GM23338 (cell line): ENCODE measurements around the gene CLCN6. TPM values are rescaled to one million over a fixed set of nuclear protein-coding genes. Genes with fewer than 3 reads are reported as not detected.

Experiments
- ATAC-seq: fragments of 200-7000 bp; cut with Tn5 transposase; 3 replicates; pipeline ENCODE4 v1.9.1; 2020
- DNase-seq: peaks from one replicate; pipeline ENCODE4 v3.0.0-alpha.2; 2015; ENCODE audit warnings: low spot score
- H2AFZ ChIP-seq: fragments of 200-600 bp; sonication (generic); 2 replicates; pipeline ENCODE4 v1.8.0; 2016; ENCODE audit warnings: antibody characterized with exemption, mild to moderate bottlenecking, moderate library complexity
- H3F3A ChIP-seq: fragments of 200-600 bp; sonication (generic); replicated peaks from 2 replicates; pipeline ENCODE4 v1.8.0; 2017; ENCODE audit warnings: antibody characterized with exemption, mixed run types, low read depth
- H3K27ac ChIP-seq: fragments of 200-600 bp; sonication (generic); 2 replicates; pipeline ENCODE4 v1.6.1; 2016; ENCODE audit warnings: low read depth
- H3K27me3 ChIP-seq: fragments of 200-600 bp; sonication (generic); 2 replicates; pipeline ENCODE4 v1.8.0; 2016; ENCODE audit warnings: mild to moderate bottlenecking, mixed run types, moderate library complexity; ENCODE audit not compliant: insufficient read depth
- H3K36me3 ChIP-seq: fragments of 200-600 bp; sonication (generic); 2 replicates; pipeline ENCODE4 v1.8.0; 2016; ENCODE audit warnings: mild to moderate bottlenecking; ENCODE audit not compliant: insufficient read depth
- H3K4me1 ChIP-seq: fragments of 200-600 bp; sonication (generic); 2 replicates; pipeline ENCODE4 v1.8.0; 2016; ENCODE audit warnings: mild to moderate bottlenecking, moderate library complexity; ENCODE audit not compliant: insufficient read depth
- H3K4me2 ChIP-seq: fragments of 200-600 bp; sonication (generic); 2 replicates; pipeline ENCODE4 v1.7.1; 2017; ENCODE audit warnings: mixed run types
- H3K4me3 ChIP-seq: fragments of 200-600 bp; sonication (generic); 2 replicates; pipeline ENCODE4 v1.6.1; 2016; ENCODE audit warnings: mixed run types
- H3K79me2 ChIP-seq: fragments of 200-600 bp; sonication (generic); replicated peaks from 2 replicates; pipeline ENCODE4 v1.8.0; 2017; ENCODE audit warnings: mild to moderate bottlenecking; ENCODE audit not compliant: insufficient read depth
- H3K9me2 ChIP-seq: fragments of 200-600 bp; sonication (generic); 2 replicates; pipeline ENCODE4 v1.8.0; 2017; ENCODE audit not compliant: insufficient read depth
- H4K20me1 ChIP-seq: fragments of 200-600 bp; sonication (generic); replicated peaks from 2 replicates; pipeline ENCODE4 v1.8.0; 2017; ENCODE audit warnings: mild to moderate bottlenecking; ENCODE audit not compliant: insufficient read depth
- H3K27ac Mint-ChIP-seq: 2 replicates; pipeline ENCODE4 v1.8.0; 2020; ENCODE audit warnings: inconsistent platforms, mild to moderate bottlenecking, moderate library complexity, mixed read lengths
- H3K27me3 Mint-ChIP-seq: 3 replicates; pipeline ENCODE4 v1.8.0; 2022; ENCODE audit warnings: low read depth, mild to moderate bottlenecking, moderate library complexity, mixed read lengths, inconsistent platforms; ENCODE audit not compliant: insufficient read depth, poor library complexity
- H3K36me3 Mint-ChIP-seq: 3 replicates; pipeline ENCODE4 v1.8.0; 2021; ENCODE audit warnings: low read depth, mild to moderate bottlenecking, inconsistent platforms, moderate library complexity, mixed read lengths
- H3K4me1 Mint-ChIP-seq: 3 replicates; pipeline ENCODE4 v1.8.0; 2020; ENCODE audit warnings: mild to moderate bottlenecking, inconsistent platforms, mixed read lengths
- H3K4me3 Mint-ChIP-seq: 3 replicates; pipeline ENCODE4 v1.8.0; 2021; ENCODE audit warnings: moderate library complexity, mild to moderate bottlenecking, inconsistent platforms, mixed read lengths
- H3K9me3 Mint-ChIP-seq: 3 replicates; pipeline ENCODE4 v1.8.0; 2020; ENCODE audit warnings: moderate library complexity, mild to moderate bottlenecking, inconsistent platforms, mixed read lengths
- EZH2 ChIP-seq: fragments of 200-600 bp; sonication (generic); IDR thresholded peaks from one replicate; pipeline ENCODE4 v1.8.0; 2017; ENCODE audit warnings: antibody characterized with exemption, mild to moderate bottlenecking, low read depth; ENCODE audit not compliant: unreplicated experiment
- EZH2phosphoT487 ChIP-seq: fragments of 200-600 bp; sonication (generic); IDR thresholded peaks from one replicate; pipeline ENCODE4 v1.8.1; 2018; ENCODE audit warnings: antibody characterized with exemption; ENCODE audit not compliant: unreplicated experiment
- ZNF114 ChIP-seq: fragments of 250-450 bp; sonication (Bioruptor Pico); IDR thresholded peaks from 2 replicates; pipeline ENCODE4 v1.5.0; 2020; ENCODE audit warnings: mild to moderate bottlenecking, moderate library complexity
- polyA plus RNA-seq: library from polyadenylated mRNA; unstranded; fragments of >200 nt; fragmentation: Nextera tagmentation; extraction: Ambion mirVana; gene quantifications from 2 replicates; pipeline ENCODE4 v1.2.1, GENCODE V29; 2016
- total RNA-seq: library from RNA; depleted of rRNA; stranded (reverse); fragments of >200 nt; shearing (Covaris generic); gene quantifications from 2 replicates; pipeline ENCODE4 v1.2.3, GENCODE V29; 2014
- TF ChIP-seq, protein P1 (sequence below): fragments of 250-450 bp; sonication (Bioruptor Pico); IDR thresholded peaks from 2 replicates; pipeline ENCODE4 v1.5.0; 2020; ENCODE audit warnings: mild to moderate bottlenecking, moderate library complexity
- TF ChIP-seq, protein P2 (sequence below): IDR thresholded peaks from one replicate; pipeline ENCODE4 v1.6.1; 2018; ENCODE audit warnings: antibody characterized with exemption; ENCODE audit not compliant: unreplicated experiment

Gene CLCN6
- total and polyA plus RNA-seq, 2 experiments from 2014 or later, result 16.0 to 22.6 TPM

DNA sequence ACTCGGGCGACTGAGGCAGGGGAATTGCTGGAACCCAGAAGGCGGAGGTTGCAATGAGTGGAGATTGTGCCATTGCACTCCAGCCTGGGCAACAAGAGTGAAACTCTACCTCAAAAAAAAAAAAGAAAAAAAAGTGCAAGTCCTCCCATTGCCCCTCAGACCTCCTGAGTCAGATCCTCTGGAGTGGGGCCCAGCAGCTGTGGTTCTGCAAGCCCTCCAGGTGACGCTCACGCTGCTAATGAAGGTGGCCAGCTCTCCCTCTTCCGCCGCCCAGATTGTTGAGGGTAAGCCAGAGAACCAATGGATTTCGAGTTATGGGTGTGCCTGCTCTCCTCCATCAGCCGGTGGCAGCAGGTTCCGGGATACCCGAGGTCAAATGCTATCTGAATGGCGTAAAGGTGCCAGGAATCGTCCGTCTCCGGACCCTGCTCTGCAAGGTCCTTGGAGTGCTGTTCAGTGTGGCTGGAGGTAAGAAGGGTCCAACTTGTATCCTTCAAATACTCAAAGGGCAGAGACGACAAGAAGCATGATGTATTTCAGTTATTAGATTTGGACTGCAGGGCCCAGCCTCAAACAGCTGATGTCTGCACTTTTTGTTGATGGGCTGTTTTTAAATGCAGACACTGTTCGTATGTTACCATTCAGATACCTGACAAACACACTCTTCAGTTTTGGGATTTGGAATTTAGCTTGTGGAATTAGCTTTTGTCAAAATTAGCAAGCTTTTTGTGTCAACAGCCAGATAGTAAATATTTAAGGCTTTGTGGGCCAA is 17.6 kb downstream of the CLCN6 start (continued):
- TF ChIP-seq, protein P1, sequence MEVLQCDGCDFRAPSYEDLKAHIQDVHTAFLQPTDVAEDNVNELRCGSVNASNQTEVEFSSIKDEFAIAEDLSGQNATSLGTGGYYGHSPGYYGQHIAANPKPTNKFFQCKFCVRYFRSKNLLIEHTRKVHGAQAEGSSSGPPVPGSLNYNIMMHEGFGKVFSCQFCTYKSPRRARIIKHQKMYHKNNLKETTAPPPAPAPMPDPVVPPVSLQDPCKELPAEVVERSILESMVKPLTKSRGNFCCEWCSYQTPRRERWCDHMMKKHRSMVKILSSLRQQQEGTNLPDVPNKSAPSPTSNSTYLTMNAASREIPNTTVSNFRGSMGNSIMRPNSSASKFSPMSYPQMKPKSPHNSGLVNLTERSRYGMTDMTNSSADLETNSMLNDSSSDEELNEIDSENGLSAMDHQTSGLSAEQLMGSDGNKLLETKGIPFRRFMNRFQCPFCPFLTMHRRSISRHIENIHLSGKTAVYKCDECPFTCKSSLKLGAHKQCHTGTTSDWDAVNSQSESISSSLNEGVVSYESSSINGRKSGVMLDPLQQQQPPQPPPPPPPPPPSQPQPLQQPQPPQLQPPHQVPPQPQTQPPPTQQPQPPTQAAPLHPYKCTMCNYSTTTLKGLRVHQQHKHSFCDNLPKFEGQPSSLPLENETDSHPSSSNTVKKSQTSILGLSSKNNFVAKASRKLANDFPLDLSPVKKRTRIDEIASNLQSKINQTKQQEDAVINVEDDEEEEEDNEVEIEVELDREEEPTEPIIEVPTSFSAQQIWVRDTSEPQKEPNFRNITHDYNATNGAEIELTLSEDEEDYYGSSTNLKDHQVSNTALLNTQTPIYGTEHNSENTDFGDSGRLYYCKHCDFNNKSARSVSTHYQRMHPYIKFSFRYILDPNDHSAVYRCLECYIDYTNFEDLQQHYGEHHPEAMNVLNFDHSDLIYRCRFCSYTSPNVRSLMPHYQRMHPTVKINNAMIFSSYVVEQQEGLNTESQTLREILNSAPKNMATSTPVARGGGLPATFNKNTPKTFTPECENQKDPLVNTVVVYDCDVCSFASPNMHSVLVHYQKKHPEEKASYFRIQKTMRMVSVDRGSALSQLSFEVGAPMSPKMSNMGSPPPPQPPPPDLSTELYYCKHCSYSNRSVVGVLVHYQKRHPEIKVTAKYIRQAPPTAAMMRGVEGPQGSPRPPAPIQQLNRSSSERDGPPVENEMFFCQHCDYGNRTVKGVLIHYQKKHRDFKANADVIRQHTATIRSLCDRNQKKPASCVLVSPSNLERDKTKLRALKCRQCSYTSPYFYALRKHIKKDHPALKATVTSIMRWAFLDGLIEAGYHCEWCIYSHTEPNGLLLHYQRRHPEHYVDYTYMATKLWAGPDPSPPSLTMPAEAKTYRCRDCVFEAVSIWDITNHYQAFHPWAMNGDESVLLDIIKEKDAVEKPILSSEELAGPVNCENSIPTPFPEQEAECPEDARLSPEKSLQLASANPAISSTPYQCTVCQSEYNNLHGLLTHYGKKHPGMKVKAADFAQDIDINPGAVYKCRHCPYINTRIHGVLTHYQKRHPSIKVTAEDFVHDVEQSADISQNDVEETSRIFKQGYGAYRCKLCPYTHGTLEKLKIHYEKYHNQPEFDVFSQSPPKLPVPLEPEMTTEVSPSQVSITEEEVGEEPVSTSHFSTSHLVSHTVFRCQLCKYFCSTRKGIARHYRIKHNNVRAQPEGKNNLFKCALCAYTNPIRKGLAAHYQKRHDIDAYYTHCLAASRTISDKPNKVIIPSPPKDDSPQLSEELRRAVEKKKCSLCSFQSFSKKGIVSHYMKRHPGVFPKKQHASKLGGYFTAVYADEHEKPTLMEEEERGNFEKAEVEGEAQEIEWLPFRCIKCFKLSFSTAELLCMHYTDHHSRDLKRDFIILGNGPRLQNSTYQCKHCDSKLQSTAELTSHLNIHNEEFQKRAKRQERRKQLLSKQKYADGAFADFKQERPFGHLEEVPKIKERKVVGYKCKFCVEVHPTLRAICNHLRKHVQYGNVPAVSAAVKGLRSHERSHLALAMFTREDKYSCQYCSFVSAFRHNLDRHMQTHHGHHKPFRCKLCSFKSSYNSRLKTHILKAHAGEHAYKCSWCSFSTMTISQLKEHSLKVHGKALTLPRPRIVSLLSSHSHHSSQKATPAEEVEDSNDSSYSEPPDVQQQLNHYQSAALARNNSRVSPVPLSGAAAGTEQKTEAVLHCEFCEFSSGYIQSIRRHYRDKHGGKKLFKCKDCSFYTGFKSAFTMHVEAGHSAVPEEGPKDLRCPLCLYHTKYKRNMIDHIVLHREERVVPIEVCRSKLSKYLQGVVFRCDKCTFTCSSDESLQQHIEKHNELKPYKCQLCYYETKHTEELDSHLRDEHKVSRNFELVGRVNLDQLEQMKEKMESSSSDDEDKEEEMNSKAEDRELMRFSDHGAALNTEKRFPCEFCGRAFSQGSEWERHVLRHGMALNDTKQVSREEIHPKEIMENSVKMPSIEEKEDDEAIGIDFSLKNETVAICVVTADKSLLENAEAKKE (CRISPR knock-in tag), result no peak

DNA sequence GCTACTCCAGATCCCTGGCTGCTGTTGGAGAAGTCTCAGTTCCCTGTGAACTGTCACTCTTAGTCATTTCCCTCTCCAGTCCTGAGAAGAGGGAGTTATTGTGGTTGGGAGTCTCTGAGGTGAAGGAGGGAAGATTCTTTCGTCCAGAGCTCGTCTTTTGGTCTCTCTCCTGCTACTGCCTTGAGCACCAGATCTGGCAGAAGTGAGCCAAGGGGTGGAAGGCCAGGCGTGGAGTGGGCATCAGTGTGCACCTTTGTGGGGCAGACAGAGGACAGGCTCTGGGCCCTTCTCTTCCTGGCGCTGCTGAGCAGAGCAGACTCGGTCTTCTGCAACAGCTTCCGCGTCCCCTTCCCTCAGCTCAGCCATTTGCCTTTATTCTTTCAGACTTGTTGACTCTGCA is 19.1 kb downstream of the CLCN6 start:
- no peak overlapping the region for H3K27ac Mint-ChIP-seq
- no peaks in the 10 kb centered on the region for H3K4me1 Mint-ChIP-seq
- H3K9me3 Mint-ChIP-seq, result no peaks in the 10 kb centered on the region
- H3F3A ChIP-seq, result peaks cover 12% of the 10 kb centered on the region; the same call in 1 of the 2 replicates
- no peaks in the 10 kb centered on the region for H3K4me1 ChIP-seq
- no peak overlapping the region for H3K27ac ChIP-seq
- ATAC-seq, result no peak
- TF ChIP-seq EZH2phosphoT487 (no peak), EZH2 (no peak), ZNF114 (CRISPR knock-in tag) (no peak)
- TF ChIP-seq, protein P2, sequence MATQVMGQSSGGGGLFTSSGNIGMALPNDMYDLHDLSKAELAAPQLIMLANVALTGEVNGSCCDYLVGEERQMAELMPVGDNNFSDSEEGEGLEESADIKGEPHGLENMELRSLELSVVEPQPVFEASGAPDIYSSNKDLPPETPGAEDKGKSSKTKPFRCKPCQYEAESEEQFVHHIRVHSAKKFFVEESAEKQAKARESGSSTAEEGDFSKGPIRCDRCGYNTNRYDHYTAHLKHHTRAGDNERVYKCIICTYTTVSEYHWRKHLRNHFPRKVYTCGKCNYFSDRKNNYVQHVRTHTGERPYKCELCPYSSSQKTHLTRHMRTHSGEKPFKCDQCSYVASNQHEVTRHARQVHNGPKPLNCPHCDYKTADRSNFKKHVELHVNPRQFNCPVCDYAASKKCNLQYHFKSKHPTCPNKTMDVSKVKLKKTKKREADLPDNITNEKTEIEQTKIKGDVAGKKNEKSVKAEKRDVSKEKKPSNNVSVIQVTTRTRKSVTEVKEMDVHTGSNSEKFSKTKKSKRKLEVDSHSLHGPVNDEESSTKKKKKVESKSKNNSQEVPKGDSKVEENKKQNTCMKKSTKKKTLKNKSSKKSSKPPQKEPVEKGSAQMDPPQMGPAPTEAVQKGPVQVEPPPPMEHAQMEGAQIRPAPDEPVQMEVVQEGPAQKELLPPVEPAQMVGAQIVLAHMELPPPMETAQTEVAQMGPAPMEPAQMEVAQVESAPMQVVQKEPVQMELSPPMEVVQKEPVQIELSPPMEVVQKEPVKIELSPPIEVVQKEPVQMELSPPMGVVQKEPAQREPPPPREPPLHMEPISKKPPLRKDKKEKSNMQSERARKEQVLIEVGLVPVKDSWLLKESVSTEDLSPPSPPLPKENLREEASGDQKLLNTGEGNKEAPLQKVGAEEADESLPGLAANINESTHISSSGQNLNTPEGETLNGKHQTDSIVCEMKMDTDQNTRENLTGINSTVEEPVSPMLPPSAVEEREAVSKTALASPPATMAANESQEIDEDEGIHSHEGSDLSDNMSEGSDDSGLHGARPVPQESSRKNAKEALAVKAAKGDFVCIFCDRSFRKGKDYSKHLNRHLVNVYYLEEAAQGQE, result no peak
- H2AFZ ChIP-seq, result no peak overlapping the region
- H3K27me3 Mint-ChIP-seq, result no peaks in the 10 kb centered on the region
- H3K27me3 ChIP-seq, result no peaks in the 10 kb centered on the region
- H3K79me2 ChIP-seq, result no peaks in the 10 kb centered on the region
- H3K36me3 Mint-ChIP-seq, result peaks cover 49% of the 10 kb centered on the region
- no peaks in the 10 kb centered on the region for H4K20me1 ChIP-seq
- H3K36me3 ChIP-seq, result peaks cover 42% of the 10 kb centered on the region
- no peak overlapping the region for H3K4me3 ChIP-seq
- no peak overlapping the region for H3K4me2 ChIP-seq
- H3K4me3 Mint-ChIP-seq, result no peak overlapping the region
- H3K9me2 ChIP-seq, result no peaks in the 10 kb centered on the region
- DNase-seq, result no peak
